T-helper 2 cell treated with Interferon-gamma antibody and Interleukin-4, amounts not matched to agents 5 μg/mL and 100 μg/mL, for 36 hours (primary cell): Measurements from ENCODE around the gene CBFA2T3.
"Not testable (repeated sequence)": the region's sequence is repeated elsewhere in the genome, so short reads cannot be mapped to it uniquely, and the experiment has no call there.

Experiments
- DNase-seq: peaks from one replicate; pipeline ENCODE4 v3.0.0; 2021; ENCODE audit warnings: low spot score
- H3K27ac Mint-ChIP-seq: one replicate; pipeline ENCODE4 v1.8.0; 2021; ENCODE audit warnings: mild to moderate bottlenecking, mixed read lengths
- H3K27me3 Mint-ChIP-seq: one replicate; pipeline ENCODE4 v1.8.0; 2021; ENCODE audit warnings: low read depth, mixed read lengths
- H3K36me3 Mint-ChIP-seq: one replicate; pipeline ENCODE4 v1.8.0; 2021; ENCODE audit warnings: low read depth, mixed read lengths
- H3K4me1 Mint-ChIP-seq: one replicate; pipeline ENCODE4 v1.8.0; 2021; ENCODE audit warnings: low read depth, mixed read lengths
- H3K4me3 Mint-ChIP-seq: one replicate; pipeline ENCODE4 v1.8.0; 2022; ENCODE audit warnings: mild to moderate bottlenecking, moderate library complexity, mixed read lengths
- H3K9me3 Mint-ChIP-seq: one replicate; pipeline ENCODE4 v1.8.0; 2021; ENCODE audit warnings: mixed read lengths

Gene CBFA2T3

DNA sequence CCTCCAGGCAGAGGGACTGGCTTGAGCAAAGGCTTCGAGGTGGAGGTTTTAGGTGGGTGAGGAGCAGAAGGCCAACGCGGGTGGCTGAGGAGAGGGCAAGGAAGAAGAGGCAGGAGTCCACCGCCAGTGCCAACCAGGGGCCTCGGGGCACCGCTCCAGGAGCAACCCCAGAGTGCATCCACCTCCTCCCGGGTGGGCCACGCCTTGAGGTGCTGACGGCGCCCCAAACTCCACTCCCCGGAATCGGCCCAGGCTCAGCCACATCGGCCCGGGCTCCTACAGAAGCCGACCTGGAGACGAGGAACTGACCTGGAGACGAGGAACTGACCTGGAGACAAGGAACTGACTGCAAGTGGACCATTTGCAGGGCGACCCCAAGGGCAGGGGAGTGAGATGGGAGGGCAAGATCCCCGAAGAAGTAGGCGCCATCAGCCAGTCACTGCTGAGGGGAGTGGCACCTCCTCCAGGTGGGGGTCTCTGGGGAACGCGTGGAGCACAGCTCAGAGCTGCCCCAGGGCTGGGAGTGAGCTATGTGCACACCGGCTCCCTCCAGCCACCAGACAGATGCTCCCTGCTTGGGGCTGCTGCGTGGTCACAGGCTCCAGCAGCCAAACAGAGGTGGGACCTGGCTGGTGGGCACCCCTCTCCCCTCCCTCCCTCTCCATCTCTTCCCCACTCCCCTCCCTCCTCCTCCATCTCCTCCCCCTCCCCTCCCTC, 29.2 kb upstream of the CBFA2T3 start:
- Mint-ChIP-seq H3K27ac (no peak overlapping the region), H3K4me1 (no peaks in the 10 kb centered on the region), H3K4me3 (no peak overlapping the region), H3K27me3 (peaks cover 17% of the 10 kb centered on the region), H3K9me3 (no peaks in the 10 kb centered on the region), H3K36me3 (no peaks in the 10 kb centered on the region)
- no peak for DNase-seq

DNA sequence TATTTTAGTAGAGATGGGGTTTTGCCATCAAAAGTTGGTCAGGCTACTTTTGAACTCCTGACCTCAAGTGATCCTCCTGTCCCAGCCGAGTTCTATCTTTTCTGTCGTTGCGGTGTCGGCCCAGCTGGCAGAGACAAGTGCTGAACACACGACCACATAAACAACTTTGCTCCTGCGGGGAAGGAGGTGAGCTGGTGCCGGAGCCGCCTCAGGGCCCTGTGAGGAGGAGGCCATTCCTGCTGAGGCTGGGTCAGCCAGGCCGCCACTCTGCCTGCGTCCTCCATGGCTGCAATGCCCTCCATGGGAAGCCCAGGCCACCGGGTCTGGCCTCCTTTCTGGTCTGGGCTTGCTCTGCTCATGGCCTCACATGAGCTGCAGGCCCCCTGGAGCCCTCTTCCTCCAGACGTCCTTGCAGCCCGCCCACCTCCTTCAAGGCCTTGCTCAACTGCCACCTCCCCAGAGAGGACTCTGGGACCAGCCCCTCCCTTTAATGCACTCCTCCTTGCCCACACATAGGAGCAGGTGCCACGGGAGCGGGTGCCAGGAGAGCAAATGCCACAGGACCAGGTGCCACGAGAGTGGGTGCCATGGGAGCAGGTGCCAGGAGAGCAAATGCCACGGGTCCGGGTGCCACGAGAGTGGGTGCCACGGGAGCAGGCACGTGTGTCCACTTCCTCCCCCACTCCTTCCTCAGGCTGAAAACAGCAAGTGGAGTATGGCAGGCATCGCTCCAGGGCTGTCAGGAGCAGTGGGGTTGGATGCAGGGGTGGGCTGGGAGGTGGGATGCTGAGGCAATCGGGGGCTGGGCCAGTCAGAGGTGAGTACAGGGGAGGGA, 28.4 kb upstream of the CBFA2T3 start:
- no peak for DNase-seq
- H3K4me3 Mint-ChIP-seq, result no peak overlapping the region
- no peaks in the 10 kb centered on the region for H3K9me3 Mint-ChIP-seq
- peaks cover 17% of the 10 kb centered on the region for H3K27me3 Mint-ChIP-seq
- H3K4me1 Mint-ChIP-seq, result no peaks in the 10 kb centered on the region
- no peak overlapping the region for H3K27ac Mint-ChIP-seq
- H3K36me3 Mint-ChIP-seq, result no peaks in the 10 kb centered on the region

DNA sequence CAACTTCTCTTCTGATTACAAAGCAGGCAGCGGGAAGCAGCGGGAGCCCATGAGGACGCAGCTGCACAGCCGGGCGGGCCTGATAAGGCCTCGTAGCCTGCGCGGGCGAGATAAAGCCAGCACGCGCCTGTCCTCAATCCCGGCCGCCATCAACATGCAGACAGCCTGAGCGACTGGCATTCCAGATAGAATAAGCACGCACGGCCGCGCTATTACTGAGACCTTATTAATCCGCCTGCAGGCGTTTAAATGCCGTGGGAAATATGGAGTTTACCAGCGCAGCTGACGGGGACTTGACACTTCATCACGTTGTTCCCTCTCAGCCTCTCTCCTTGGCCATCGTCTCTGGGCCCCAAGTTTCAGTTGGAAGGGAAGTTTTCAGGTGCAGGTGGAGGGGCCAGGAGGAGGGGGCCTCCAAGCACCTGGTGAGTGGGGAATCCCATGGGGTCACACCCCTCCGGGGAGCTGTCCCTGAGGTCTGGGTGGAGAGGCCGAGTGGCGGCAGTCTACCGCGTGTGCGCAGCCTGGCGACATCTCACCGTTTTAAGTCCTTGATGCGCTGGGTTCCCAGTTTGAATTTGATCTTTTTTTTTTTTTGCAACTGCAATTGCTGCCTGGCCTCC, 27.3 kb upstream of the CBFA2T3 start:
- H3K27ac Mint-ChIP-seq, result no peak overlapping the region
- peaks cover 6% of the 10 kb centered on the region for H3K9me3 Mint-ChIP-seq
- peaks cover 17% of the 10 kb centered on the region for H3K27me3 Mint-ChIP-seq
- no peaks in the 10 kb centered on the region for H3K36me3 Mint-ChIP-seq
- no peak overlapping the region for H3K4me3 Mint-ChIP-seq
- no peak for DNase-seq
- peaks cover 2% of the 10 kb centered on the region for H3K4me1 Mint-ChIP-seq

DNA sequence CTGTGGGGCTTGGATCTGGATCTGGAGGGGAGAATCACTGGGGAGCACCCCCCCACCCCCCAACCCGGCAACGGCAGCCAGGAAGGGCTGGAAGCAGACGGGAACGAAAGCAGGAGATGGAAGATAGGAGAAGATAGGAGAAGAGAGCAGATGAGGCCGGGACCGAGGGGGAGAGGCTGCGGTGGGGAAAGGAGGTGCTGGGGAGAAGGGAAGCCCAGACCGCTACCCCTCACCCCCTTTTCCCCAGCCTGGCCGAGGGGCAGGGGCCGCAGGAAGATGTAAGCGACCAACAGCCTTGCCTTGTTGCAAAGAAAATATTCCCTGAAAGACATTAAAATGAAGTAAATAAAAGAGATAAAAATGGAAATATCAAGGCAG, 26.8 kb upstream of the CBFA2T3 start:
- H3K27ac Mint-ChIP-seq, result no peak overlapping the region
- H3K36me3 Mint-ChIP-seq, result no peaks in the 10 kb centered on the region
- H3K27me3 Mint-ChIP-seq, result peaks cover 17% of the 10 kb centered on the region
- H3K4me1 Mint-ChIP-seq, result peaks cover 5% of the 10 kb centered on the region
- H3K9me3 Mint-ChIP-seq, result peaks cover 11% of the 10 kb centered on the region
- H3K4me3 Mint-ChIP-seq, result no peak overlapping the region
- no peak for DNase-seq

DNA sequence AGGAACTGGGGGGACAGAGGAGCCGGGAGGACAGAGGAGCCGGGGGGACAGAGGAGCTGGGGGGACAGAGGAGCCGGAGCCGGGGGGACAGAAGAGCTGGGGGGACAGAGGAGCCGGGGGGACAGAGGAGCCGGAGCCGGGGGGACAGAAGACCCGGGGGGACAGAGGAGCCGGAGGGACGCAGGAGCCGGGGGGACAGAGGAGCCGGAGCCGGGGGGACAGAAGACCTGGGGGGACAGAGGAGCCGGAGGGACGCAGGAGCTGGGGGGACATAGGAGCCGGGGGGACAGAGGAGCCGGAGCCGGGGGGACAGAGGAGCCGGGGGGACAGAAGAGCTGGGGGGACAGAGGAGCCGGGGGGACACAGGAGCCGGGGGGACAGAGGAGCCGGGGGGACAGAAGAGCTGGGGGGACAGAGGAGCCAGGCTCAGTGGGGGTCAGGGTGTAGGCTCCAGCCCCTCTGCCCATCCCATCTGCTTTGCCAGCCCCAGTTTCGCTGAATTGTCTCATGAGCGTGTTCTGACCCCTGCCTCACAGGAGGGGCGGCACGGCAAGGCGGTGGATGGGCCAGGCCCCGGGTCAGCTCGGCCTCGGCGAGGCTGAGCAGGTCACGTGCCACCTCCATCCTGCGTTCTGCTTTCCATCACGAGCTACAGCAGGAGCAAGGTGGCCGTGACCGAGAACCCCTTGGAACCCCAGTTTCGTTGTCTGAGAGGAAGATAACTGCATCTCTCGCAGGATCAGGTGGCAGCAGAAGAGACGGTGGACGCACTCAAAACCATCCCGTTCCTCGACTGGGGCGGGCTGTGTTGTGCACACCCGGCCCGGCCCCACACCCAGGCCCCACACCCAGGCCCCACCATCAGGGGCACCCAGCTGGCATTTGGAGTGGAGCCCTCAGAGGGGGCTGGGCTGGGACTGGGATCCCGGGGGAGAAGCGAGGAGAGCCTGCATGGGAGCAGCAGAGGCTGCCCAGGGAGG, 26.1 kb upstream of the CBFA2T3 start:
- Mint-ChIP-seq H3K9me3 (peaks cover 11% of the 10 kb centered on the region), H3K27ac (no peak overlapping the region), H3K4me3 (no peak overlapping the region), H3K27me3 (peaks cover 17% of the 10 kb centered on the region), H3K36me3 (no peaks in the 10 kb centered on the region), H3K4me1 (peaks cover 5% of the 10 kb centered on the region)
- DNase-seq, result no peak

DNA sequence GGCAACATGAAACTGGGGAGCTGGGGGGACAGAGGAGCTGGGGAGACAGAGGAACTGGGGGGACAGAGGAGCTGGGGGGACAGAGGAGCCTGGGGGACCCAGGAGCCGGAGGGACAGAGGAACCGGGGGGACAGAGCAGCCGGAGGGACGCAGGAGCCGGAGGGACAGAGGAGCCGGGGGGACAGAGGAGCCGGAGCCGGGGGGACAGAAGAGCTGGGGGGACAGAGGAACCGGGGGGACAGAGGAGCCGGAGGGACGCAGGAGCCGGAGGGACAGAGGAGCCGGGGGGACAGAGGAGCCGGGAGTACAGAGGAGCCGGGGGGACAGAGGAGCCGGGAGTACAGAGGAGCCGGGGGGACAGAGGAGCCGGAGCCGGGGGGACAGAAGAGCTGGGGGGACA, 25.1 kb upstream of the CBFA2T3 start:
- H3K27me3 Mint-ChIP-seq, result peaks cover 17% of the 10 kb centered on the region
- not testable (repeated sequence) for H3K36me3 Mint-ChIP-seq, H3K27ac Mint-ChIP-seq, DNase-seq, H3K4me1 Mint-ChIP-seq, H3K4me3 Mint-ChIP-seq
- H3K9me3 Mint-ChIP-seq, result peaks cover 18% of the 10 kb centered on the region

DNA sequence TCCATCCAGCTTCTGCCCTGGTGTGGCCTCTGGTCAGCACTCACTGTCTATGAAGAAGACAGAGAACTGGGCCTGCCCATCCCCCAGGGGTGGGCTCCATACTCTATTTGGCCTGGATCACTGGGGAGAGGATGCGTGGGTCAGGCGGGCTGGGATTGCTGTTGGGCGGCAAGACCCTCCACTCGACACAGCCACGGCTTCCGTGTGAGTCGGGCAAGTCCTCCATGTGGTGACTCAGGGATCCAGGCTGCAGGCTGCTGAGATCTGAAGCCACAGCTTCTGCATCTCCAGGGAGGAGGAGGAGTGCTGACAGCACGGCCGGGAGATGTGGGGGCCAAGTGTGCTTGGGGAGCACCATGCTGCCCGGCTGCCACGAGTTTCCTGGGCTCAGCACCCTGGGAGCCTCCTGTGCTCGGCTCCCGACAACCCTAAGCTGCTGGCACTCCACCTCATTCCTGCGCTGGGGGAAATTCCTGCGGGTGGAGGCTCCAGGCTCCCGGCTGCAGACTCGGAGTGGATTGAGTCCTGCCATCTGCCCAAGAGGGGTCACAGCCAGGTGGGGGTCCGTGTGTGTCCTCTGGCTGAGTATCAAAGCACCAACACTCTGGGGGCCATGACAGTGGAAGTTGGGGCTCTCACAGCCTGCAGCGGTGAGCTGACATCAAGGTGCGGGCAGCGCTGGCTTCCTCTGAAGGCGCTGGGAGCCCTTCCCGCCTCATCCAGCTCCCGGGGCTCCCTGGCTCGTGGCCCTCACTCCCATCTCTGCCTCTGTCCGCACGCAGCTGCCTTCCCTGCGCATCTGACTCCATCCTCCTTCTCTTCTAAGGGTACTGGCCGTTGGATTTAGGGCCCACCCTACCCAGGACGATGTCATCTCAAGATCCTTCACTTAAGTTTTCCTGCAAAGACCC, 24.4 kb upstream of the CBFA2T3 start:
- Mint-ChIP-seq H3K36me3 (no peaks in the 10 kb centered on the region), H3K4me3 (no peak overlapping the region), H3K27ac (no peak overlapping the region), H3K9me3 (peaks cover 18% of the 10 kb centered on the region), H3K27me3 (peaks cover 17% of the 10 kb centered on the region), H3K4me1 (peaks cover 5% of the 10 kb centered on the region)
- DNase-seq, result no peak

DNA sequence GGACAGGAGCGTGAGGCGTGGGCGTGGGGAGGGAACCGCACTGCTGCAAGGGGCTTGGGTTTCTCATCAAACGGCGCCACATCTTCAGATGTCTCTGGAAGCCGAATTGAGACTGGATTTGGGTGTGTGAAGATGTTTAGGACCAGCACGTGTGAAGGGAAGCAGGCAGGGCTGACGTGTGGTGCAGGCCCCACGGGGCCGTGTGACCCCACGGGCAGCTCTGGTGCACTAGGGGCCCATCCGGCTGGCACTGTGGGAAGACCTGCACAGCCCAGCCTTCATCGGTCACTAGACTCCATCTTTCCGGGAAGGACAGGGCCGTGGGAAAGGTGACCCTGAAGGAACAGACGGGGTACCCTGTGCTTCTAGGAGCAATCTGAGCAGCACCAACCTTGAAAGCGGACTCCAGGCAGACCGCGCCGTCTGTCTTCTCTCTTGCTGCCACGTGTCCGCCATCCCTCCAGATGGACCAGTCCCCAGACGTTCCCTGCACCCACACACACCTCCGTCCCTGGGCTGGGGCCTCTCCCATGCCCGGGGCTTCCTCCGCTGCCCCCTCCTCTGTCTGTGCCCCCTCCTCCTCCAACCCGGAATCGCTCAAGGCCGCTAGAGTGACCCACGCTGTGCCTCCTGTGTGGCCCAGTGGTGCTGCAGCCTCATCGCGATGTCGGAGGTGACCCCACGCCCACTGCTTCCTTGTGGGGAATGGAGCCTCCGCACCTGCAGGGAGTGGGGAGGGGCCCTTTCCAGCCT, 23.4 kb upstream of the CBFA2T3 start:
- no peak for DNase-seq
- Mint-ChIP-seq H3K27ac (peak overlapping the region; percentile 64), H3K9me3 (peaks cover 18% of the 10 kb centered on the region)

DNA sequence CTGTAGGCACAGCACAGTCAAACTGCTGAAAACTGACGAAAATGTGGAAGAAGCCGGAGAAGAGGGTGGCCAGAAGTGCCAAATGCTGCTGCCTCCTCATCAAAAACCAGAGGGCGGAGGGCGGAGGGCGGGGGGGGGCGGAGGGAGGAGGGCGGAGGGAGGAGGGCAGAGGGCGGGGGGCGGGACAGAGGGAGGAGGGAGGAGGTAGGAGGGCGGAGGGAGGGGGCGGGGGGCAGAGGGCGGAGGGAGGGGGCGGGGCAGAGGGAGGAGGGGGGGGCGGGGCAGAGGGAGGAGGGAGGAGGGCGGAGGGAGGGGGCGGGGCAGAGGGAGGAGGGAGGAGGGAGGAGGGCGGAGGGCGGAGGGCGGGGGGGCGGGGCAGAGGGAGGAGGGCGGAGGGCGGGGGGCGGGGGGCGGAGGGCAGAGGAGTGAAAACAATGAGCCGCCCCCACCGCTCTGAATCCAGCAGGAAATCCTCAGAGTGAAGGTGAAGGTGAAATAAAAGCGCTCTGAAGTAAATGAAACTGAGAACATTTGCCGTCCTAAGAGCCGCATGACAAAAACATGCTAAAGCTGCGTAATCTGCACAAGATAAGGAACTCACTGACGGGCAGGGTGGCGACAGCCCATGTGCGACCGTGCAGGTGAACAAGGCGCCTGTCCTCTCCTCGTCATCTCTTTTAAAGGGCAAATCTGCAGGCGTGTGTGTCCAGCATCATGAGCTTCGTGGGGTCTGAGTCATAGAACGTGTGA, 22.6 kb upstream of the CBFA2T3 start:
- peak overlapping the region; percentile 64 for H3K27ac Mint-ChIP-seq
- peak; percentile 30 for DNase-seq

More for the DNA sequence above, 23.4 kb upstream of the CBFA2T3 start:
- peak overlapping the region; percentile 30 for H3K4me3 Mint-ChIP-seq
- peaks cover 5% of the 10 kb centered on the region for H3K4me1 Mint-ChIP-seq
- H3K36me3 Mint-ChIP-seq, result no peaks in the 10 kb centered on the region
- H3K27me3 Mint-ChIP-seq, result peaks cover 17% of the 10 kb centered on the region

DNA sequence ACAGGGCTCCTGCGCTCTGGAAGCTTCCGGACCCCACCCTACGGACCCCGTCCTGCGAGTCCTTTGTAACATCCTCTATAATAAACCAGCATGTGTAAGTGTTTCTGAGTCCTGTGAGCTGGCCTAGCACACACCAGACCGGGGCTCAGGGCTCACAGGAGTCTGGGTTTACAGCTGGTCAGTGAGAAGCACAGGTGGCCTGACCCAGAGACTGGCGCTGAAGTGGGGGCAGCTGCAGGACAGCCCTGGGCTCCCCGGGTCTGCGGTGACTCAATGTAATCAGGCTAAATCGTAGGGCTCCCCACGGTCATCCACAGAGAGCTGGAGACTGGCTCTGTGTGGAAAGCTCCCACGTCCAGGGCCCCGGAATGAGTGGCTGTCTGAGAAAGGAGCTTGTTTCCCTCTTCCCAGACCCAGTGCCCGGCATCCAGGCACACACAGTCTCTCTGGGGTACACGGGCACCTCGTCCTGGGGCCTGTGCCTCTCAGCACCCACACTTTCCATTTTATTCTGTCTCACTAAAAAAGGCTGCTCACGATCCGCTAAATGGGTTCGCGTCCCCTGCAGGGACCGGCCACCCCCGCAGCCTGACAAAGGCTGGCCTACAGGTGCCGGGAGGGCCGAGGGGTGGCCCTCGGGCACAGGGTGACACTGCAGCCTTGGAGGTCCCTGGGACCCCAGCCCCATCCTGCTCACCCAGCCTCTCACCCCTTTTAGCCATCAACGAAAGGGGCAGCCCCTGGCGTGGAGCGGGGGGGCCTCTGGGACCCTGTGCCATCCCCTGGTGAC, 18.9 kb upstream of the CBFA2T3 start:
- Mint-ChIP-seq H3K4me3 (no peak overlapping the region), H3K9me3 (peaks cover 18% of the 10 kb centered on the region), H3K27ac (no peak overlapping the region), H3K4me1 (peaks cover 5% of the 10 kb centered on the region), H3K27me3 (no peaks in the 10 kb centered on the region), H3K36me3 (no peaks in the 10 kb centered on the region)
- DNase-seq, result no peak

More for the DNA sequence above, 22.6 kb upstream of the CBFA2T3 start:
- no peaks in the 10 kb centered on the region for H3K36me3 Mint-ChIP-seq
- peaks cover 18% of the 10 kb centered on the region for H3K9me3 Mint-ChIP-seq
- H3K4me3 Mint-ChIP-seq, result peak overlapping the region; percentile 30
- H3K27me3 Mint-ChIP-seq, result peaks cover 13% of the 10 kb centered on the region
- H3K4me1 Mint-ChIP-seq, result peaks cover 5% of the 10 kb centered on the region

DNA sequence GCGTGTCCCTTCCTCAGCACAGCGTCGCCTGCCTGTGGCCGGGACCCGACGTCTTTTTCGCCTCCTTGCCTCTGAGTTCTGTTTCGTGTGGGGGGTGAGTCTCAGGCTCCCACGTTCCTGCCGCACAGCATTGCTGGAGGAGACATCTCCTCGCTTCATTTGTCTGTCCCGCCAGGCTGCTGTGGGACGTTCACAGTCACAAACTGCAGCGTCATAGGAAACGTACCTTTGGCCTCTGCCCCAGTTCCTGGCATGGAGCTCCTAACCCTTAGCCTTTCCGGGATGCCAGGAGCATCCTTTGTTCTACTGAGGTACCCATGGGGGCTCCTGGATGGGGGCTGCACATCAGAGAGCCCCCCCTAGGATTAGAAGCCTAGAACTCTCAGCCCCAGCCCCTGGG, 18.2 kb upstream of the CBFA2T3 start:
- Mint-ChIP-seq H3K36me3 (no peaks in the 10 kb centered on the region), H3K9me3 (peaks cover 17% of the 10 kb centered on the region), H3K27me3 (no peaks in the 10 kb centered on the region), H3K27ac (no peak overlapping the region), H3K4me3 (no peak overlapping the region), H3K4me1 (peaks cover 5% of the 10 kb centered on the region)
- DNase-seq, result no peak
